Transverse colon (tissue), 4 donors: Measurements from ENCODE around the gene PRKCQ. TPM values are rescaled to one million over a fixed set of nuclear protein-coding genes. Genes with fewer than 3 reads are reported as not detected.
A peak's percentile ranks its signal among the peaks of the same experiment; 100 is the strongest.
"Not testable (repeated sequence)": the region's sequence is repeated elsewhere in the genome, so short reads cannot be mapped to it uniquely, and the experiment has no call there.

Experiments
- DNase-seq: peaks from one replicate; pipeline ENCODE4 v3.0.0-alpha.2; 2019
- H3K27ac ChIP-seq, 4 donors: fragments of 200-600 bp; sonication (generic); 2 replicates each; pipeline ENCODE4 v1.5.1; 2016 to 2018; ENCODE audit warnings: inconsistent platforms in 4 of 4
- H3K27me3 ChIP-seq: fragments of 200-600 bp; sonication (generic); 2 replicates; pipeline ENCODE4 v1.5.1; 2017; ENCODE audit warnings: inconsistent platforms
- H3K36me3 ChIP-seq, 4 donors: fragments of 200-600 bp; sonication (generic); 2 replicates each; pipeline ENCODE4 v1.5.1; 2017 to 2019; ENCODE audit warnings: inconsistent platforms in 4 of 4
- H3K4me1 ChIP-seq, 4 donors: fragments of 200-600 bp; sonication (generic); 2 replicates each; pipeline ENCODE4 v1.5.1; 2017 to 2020; ENCODE audit warnings: inconsistent platforms in 4 of 4
- H3K4me3 ChIP-seq, 4 donors: fragments of 200-600 bp; sonication (generic); 1 replicate in 1 of 4; 2 replicates in 3 of 4; pipeline versions ENCODE4 v1.5.1 to v1.6.1; 2017 to 2019; ENCODE audit warnings: inconsistent platforms in 4 of 4
- H3K9me3 ChIP-seq, 2 donors: fragments of 200-600 bp; sonication (generic); 2 replicates each; pipeline ENCODE4 v1.5.1; 2017 to 2019; ENCODE audit warnings: inconsistent platforms in 2 of 2
- EP300 ChIP-seq: sonication (generic); formaldehyde crosslinking; IDR thresholded peaks from one replicate; pipeline ENCODE4 v1.6.1; 2017; ENCODE audit warnings: antibody characterized with exemption, low read depth
- POLR2A ChIP-seq: fragments of 450-650 bp; IDR thresholded peaks from one replicate; pipeline ENCODE4 v1.6.1; 2016; ENCODE audit warnings: antibody characterized with exemption, mild to moderate bottlenecking, moderate library complexity
- POLR2AphosphoS5 ChIP-seq, 3 donors: sonication (generic); formaldehyde crosslinking; IDR thresholded peaks; one replicate each; pipeline ENCODE4 v1.6.1; 2016; ENCODE audit warnings: antibody characterized with exemption in 3 of 3
- WGBS, 2 donors: methylation state at CpG; one replicate each; pipeline ENCODE4 v1.1.5; 2018; ENCODE audit warnings: low coverage in 1 of 2; 5-methylcytosine and 5-hydroxymethylcytosine counted together
- in situ Hi-C, 4 donors: fragments of 200-750 bp; cut with MboI; loops; one replicate each; pipeline versions ENCODE4 v1.15.0 to v1.15.1; 2017; ENCODE audit warnings: low sequenced_read_pairs in 3 of 4, low pct_ligation_motif_present in 1 of 4, low pct_unique_long_range_greater_than_20kb in 1 of 4
- intact Hi-C: fragments of 100-400 bp; cut with DNase I; formaldehyde crosslinking; loops from one replicate; pipeline ENCODE4 v1.15.1; 2023; ENCODE audit warnings: low total_unique reads
- total RNA-seq, 4 donors: library from RNA; depleted of rRNA; stranded (reverse); fragments of >200 nt; gene quantifications; one replicate each; pipeline ENCODE4 v1.1.0, GENCODE V29; 2016
- TF ChIP-seq, protein P1 (sequence below), 5 experiments: fragments of 200-600 bp in 3 of 5; fragments of 450-650 bp in 2 of 5; sonication (generic) in 3 of 5; IDR thresholded peaks; 1 replicate in 2 of 5; 2 replicates in 3 of 5; pipeline ENCODE4 v1.5.1; 2016 to 2017; ENCODE audit warnings: antibody characterized with exemption in 5 of 5, inconsistent platforms in 3 of 5, mild to moderate bottlenecking in 2 of 5, moderate library complexity in 1 of 5

The PRKCQ gene
- total RNA-seq, 4 donors from 2014 or later: 0.60 to 2.7 (median 1.2) TPM

DNA sequence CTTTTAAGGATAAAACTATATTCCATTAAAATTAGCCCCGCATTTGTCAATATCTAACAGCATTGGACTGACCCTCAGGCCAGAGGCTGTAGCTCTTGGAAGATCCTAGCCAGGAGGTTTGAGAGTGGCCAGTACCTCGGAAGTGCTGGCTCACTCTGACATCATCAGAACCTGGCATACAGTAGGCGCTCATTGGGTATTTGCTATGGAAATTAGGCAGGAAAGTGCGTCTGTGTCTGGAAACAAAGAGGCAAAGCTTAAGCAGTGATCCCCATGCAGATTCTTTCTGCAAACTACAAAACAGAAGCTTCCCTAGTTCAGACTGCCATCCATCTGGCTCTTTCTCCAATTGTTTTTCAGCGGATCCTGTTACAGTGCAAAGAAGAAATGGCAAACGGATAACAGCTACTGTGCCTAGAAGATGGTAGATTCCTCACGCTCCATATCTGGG is 1.7 kb upstream of the PRKCQ start:
- no peak for DNase-seq
- no peak overlapping the region for H3K4me3 ChIP-seq

DNA sequence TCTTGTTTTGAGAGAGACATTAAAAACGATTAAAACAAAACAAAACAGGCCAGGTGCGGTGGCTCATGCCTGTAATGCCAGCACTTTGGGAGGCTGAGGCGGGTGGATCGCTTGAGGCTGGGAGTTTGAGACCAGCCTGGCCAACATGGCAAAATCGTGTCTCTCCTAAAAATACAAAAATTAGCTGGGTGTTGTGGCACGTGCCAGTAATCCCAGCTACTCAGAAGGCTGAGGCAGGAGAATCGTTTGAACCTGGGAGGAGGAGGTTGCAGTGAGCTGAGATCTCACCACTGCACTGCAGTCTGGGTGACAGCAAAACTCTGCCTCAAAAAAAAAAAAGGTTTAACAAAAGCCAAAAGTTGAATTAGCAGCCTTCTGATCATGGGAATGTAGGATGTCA is 1.1 kb upstream of the PRKCQ start:
- WGBS, 2 donors: 25 to 42% methylated on average over 7 of the region's 7 CpGs
- intact Hi-C loops, H3K9me3 ChIP-seq, H3K36me3 ChIP-seq, DNase-seq, H3K4me1 ChIP-seq, in situ Hi-C loops: not testable (repeated sequence)
- H3K27ac ChIP-seq: peak overlapping the region in 3 of 4 donors; percentile 76 to 79 (median 78)
- H3K4me3 ChIP-seq: peak overlapping the region in 3 of 4 donors; percentile 54 to 74 (median 70)
- peaks cover 16% of the 10 kb centered on the region for H3K27me3 ChIP-seq

More for the DNA sequence above, 1.7 kb upstream of the PRKCQ start:
- Histone ChIP-seq H3K36me3 (no peaks in the 10 kb centered on the region), H3K9me3 (no peaks in the 10 kb centered on the region), H3K27me3 (peaks cover 16% of the 10 kb centered on the region), H3K27ac (no peak overlapping the region), H3K4me1 (peaks cover 0 to 5% (median 0%) of the 10 kb centered on the region in 4 donors)
- in situ Hi-C loops (no loop called here), intact Hi-C loops (no loop called here)
- WGBS, 2 donors: 82 to 94% methylated on average over 4 to 7 of the region's 7 CpGs
- TF ChIP-seq EP300 (no peak), POLR2A (no peak), POLR2AphosphoS5 (IDR thresholded peaks at IDR 0.05) (no peak)
- TF ChIP-seq, protein P1, sequence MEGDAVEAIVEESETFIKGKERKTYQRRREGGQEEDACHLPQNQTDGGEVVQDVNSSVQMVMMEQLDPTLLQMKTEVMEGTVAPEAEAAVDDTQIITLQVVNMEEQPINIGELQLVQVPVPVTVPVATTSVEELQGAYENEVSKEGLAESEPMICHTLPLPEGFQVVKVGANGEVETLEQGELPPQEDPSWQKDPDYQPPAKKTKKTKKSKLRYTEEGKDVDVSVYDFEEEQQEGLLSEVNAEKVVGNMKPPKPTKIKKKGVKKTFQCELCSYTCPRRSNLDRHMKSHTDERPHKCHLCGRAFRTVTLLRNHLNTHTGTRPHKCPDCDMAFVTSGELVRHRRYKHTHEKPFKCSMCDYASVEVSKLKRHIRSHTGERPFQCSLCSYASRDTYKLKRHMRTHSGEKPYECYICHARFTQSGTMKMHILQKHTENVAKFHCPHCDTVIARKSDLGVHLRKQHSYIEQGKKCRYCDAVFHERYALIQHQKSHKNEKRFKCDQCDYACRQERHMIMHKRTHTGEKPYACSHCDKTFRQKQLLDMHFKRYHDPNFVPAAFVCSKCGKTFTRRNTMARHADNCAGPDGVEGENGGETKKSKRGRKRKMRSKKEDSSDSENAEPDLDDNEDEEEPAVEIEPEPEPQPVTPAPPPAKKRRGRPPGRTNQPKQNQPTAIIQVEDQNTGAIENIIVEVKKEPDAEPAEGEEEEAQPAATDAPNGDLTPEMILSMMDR (IDR thresholded peaks at IDR 0.05): no peak

DNA sequence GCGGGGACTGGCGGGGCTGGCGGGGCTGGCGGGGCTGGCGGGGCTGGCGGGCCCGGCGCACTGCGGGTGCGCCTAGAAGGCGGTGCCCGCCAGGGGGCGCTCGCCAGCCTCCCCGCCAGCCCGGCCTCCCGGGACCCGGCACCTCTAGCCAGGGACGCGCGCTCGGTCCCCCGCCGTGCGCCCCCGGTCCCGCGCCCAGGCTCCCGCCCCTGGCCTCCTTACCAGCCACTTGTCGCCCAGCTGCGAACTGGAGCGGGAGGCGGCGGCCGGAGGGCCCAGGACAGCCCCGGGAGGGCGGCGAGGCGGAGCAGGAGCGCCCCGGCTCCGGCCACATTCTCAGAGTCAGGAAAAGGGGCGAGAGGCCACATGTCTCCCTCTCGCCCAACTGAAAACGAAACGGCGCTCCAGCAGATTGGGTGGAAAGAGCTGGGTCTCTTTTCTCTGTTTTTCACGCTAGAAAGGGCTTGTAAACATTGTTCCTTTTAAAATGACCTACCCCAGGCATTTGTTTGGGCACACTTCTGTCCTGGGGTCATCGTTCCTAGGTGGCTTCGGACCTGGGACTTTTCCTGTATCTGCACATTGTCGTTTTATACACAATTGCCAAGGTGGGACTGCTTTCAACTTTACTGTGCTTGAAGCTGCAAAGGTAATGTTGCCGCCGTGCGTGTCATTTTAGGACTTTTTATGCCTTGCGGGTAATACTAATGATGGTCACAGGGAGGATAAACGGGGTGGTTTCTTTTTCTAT is 378 bp upstream of the PRKCQ start:
- H3K27ac ChIP-seq: peak overlapping the region; percentile 75 to 79 (median 77)
- 2 to 10% methylated on average over 4 to 42 of the region's 56 CpGs for WGBS, 2 donors
- TF ChIP-seq EP300: no peak
- peak; percentile 26 for TF ChIP-seq POLR2A
- TF ChIP-seq, protein P1 (IDR thresholded peaks at IDR 0.05): peak in 3 of 5 experiments; percentile 52 to 54 (median 53)
- no peak for TF ChIP-seq POLR2AphosphoS5 (IDR thresholded peaks at IDR 0.05)

DNA sequence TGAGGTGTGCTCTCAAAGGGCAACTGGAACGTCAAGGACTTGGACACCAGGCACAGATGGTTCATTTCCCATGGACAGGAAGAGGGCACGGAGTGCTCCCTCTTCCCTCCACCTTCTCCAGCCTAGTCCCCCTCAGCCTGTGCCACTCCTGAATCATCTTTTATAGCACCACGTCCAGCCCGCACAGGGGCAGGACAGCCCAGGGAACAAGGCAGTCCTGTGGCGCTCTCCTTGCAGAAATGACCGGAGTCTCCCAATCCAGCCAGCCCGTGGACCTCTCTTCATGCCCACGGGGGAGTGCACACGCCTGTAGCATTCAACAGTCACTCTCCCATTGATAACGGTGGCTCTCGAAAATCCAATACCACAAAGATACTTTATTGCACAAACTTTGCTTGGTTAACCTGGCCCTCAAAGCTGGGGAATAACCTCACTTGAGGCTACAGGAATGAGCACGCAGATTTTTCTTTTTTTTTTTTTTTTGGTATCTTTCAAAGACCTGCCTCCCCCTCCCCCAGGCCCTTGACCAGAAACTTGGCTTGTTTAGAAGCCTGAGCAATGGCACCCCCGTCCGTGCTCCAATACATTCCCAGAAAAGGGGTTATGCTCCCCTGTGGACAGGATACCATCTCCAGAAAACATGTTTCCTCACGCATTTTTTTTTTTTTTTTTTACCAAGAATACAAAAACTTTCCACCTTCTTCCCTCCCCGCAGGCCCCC is 733 bp downstream of the PRKCQ start:
- intact Hi-C loops: no loop called here
- H3K27ac ChIP-seq: peak overlapping the region; percentile 56 to 79 (median 68)
- peaks cover 16% of the 10 kb centered on the region for H3K27me3 ChIP-seq
- 0 to 25% methylated on average over 3 to 16 of the region's 16 CpGs for WGBS, 2 donors
- in situ Hi-C loops: no loop called here
- H3K9me3 ChIP-seq: no peaks in the 10 kb centered on the region
- no peaks in the 10 kb centered on the region for H3K36me3 ChIP-seq
- H3K4me1 ChIP-seq: peaks cover 0 to 5% (median 0%) of the 10 kb centered on the region in 4 donors
- DNase-seq: no peak
- peak overlapping the region; percentile 30 to 74 (median 62) for H3K4me3 ChIP-seq
- no peak for TF ChIP-seq EP300
- no peak for TF ChIP-seq POLR2A
- TF ChIP-seq POLR2AphosphoS5 (IDR thresholded peaks at IDR 0.05): no peak
- TF ChIP-seq, protein P1 (IDR thresholded peaks at IDR 0.05): no peak

More for the DNA sequence above, 378 bp upstream of the PRKCQ start:
- no peaks in the 10 kb centered on the region for H3K9me3 ChIP-seq
- DNase-seq: peak; percentile 79
- intact Hi-C loops: no loop called here
- peak overlapping the region; percentile 54 to 74 (median 64) for H3K4me3 ChIP-seq
- H3K36me3 ChIP-seq: no peaks in the 10 kb centered on the region
- in situ Hi-C loops: no loop called here
- H3K4me1 ChIP-seq: peaks cover 0 to 5% (median 0%) of the 10 kb centered on the region in 4 donors
- H3K27me3 ChIP-seq: peaks cover 16% of the 10 kb centered on the region
